HEK293T (cell line): ENCODE measurements around the gene NELFB.

Experiments used
- BHLHE40 ChIP-seq: fragments of 450-650 bp; IDR thresholded peaks from 2 replicates; pipeline ENCODE4 v1.6.1; 2016; ENCODE audit warnings: mild to moderate bottlenecking, moderate library complexity, borderline replicate concordance
- FOXK2 ChIP-seq: fragments of 450-650 bp; IDR thresholded peaks from 2 replicates; pipeline ENCODE4 v1.6.1; 2016; ENCODE audit warnings: mild to moderate bottlenecking
- L3MBTL2 ChIP-seq: fragments of 450-650 bp; conservative IDR thresholded peaks from 2 replicates; pipeline ENCODE4 v1.6.1; 2016; ENCODE audit warnings: mild to moderate bottlenecking
- SP1 ChIP-seq: fragments of 450-650 bp; IDR thresholded peaks from 2 replicates; pipeline ENCODE4 v1.6.1; 2017
- SUZ12 ChIP-seq: fragments of 450-650 bp; IDR thresholded peaks from 2 replicates; pipeline ENCODE4 v1.6.1; 2016; ENCODE audit warnings: mild to moderate bottlenecking
- TARDBP ChIP-seq: fragments of 450-650 bp; IDR thresholded peaks from 2 replicates; pipeline ENCODE4 v1.6.1; 2016

DNA sequence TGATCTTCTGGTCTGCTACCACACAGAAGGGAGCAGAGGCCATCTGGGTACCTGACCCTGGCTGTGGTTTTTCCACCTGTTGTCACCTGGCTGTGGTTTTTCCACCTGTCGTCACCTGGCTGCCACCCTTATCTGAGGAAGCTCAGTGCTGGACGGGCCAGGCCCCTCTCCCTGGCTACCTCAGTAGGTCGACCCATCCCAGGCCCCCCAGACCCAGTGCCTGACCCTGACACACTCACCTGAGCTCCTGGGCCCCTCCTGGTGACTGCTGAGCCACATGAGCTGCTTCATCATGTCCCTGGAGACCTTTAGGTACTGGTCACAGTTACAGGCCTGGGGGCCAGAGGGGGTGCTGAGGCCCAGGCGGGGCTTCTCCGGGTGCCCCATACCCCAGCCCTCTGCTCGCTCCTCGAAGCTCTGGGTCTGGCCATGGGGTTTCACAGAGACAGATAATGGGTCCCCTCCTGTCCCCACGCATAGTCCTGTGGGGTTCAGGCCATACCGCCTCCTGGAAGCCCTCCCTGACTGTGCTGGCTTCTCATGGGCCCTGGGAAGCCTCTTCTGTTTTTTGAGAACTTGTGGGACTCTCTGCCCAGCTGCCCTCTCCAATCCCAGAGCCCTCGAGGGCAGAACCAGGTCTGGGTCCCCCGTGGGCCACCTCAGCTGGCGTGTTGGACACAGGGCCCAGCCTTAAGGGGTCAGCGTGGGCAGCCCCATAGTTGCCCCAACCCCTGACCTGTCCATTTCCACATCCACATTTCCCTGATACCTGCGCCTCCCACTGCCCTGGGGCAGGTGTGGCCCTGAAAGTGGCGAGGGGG is 54.5 kb downstream of the NELFB start:
- TF ChIP-seq TARDBP (no peak), SUZ12 (no peak), FOXK2 (no peak), BHLHE40 (no peak), L3MBTL2 (no peak), SP1 (no peak)
